Kidney (tissue), 14 donors: ENCODE results near the gene CALCR. TPM values are rescaled to one million over a fixed set of nuclear protein-coding genes. Genes with fewer than 3 reads are reported as not detected.
A peak's percentile ranks its signal among the peaks of the same experiment; 100 is the strongest.

Source experiments
- DNase-seq, 5 donors: peaks; one replicate each; pipeline ENCODE4 v3.0.0-alpha.2; 2013 to 2020
- FAIRE-seq: peaks from 2 replicates; lab custom pipeline; 2012; peaks lifted over from hg19 to GRCh38; lab: Jason Lieb, UNC
- H3K27ac ChIP-seq, 2 donors: one replicate each; pipeline ENCODE4 v1.7.0; 2013; ENCODE audit warnings: low read depth in 2 of 2, low read length in 2 of 2, inconsistent platforms in 1 of 2
- H3K27me3 ChIP-seq: one replicate; pipeline ENCODE4 v1.7.1; 2013; ENCODE audit warnings: low read length, inconsistent platforms; ENCODE audit not compliant: control insufficient read depth, insufficient read depth
- H3K36me3 ChIP-seq, 3 donors: one replicate each; pipeline versions ENCODE4 v1.7.0 to v1.7.1; 2013; ENCODE audit warnings: low read length in 3 of 3, control low read depth in 1 of 3, inconsistent platforms in 1 of 3; ENCODE audit not compliant: insufficient read depth in 3 of 3, control insufficient read depth in 2 of 3
- H3K4me1 ChIP-seq, 3 donors: one replicate each; pipeline versions ENCODE4 v1.7.0 to v1.7.1; 2013; ENCODE audit warnings: low read length in 3 of 3, inconsistent platforms in 1 of 3, low read depth in 1 of 3; ENCODE audit not compliant: control insufficient read depth in 2 of 3, insufficient read depth in 2 of 3
- H3K4me3 ChIP-seq, 3 donors: one replicate each; pipeline versions ENCODE4 v1.7.0 to v1.8.1; 2013; ENCODE audit warnings: low read length in 3 of 3, control low read depth in 1 of 3, inconsistent platforms in 1 of 3
- H3K9ac ChIP-seq, 3 donors: one replicate each; pipeline versions ENCODE4 v1.7.0 to v1.7.1; 2013; ENCODE audit warnings: low read length in 3 of 3, control low read depth in 1 of 3, inconsistent platforms in 1 of 3
- H3K9me3 ChIP-seq, 3 donors: one replicate each; pipeline versions ENCODE4 v1.7.0 to v1.7.1; 2013; ENCODE audit warnings: low read length in 3 of 3, control low read depth in 1 of 3, inconsistent platforms in 1 of 3; ENCODE audit not compliant: control insufficient read depth in 2 of 3, insufficient read depth in 1 of 3
- CTCF ChIP-seq: IDR thresholded peaks from 3 replicates; pipeline ENCODE4 v1.5.1; 2012; ENCODE audit warnings: mild to moderate bottlenecking, moderate library complexity, borderline replicate concordance; ENCODE audit not compliant: insufficient read depth; ENCODE audit errors: extremely low read depth
- intact Hi-C: fragments of 100-400 bp; cut with DNase I; formaldehyde crosslinking; loops from one replicate; pipeline ENCODE4 v1.11.1; 2022
- polyA plus RNA-seq: library from polyadenylated mRNA; stranded (reverse); fragments of 350-450 nt; fragmentation: Illumina TruSeq; extraction: RNeasy Lipid Tissue Mini Kit (QIAGEN cat#74804); gene quantifications from one replicate; pipeline ENCODE4 v1.2.3, GENCODE V29; 2014; ENCODE audit warnings: low read depth, low replicate concordance; ENCODE audit not compliant: insufficient read depth
- total RNA-seq: library from RNA; stranded (reverse); fragmentation: NEBNext Ultra II Directional; extraction: Animal tissue kit (Norgen Biotek cat#: 25700); gene quantifications from one replicate; pipeline ENCODE4 v1.2.1, GENCODE V29; 2021
- donor health status: control.
- donor health status: control.
- donor health status: control.
- donor health status: control.
- donor health status: control.
- donor health status: DM: yes; HTN: yes; CAD: no.
- donor health status: Normal renal cell carcinoma (clear cell type).

The CALCR gene
- total and polyA plus RNA-seq, 2 donors from 2014 or later: 0.97 to 5.3 TPM

- no peaks in the 10 kb centered on the region for H3K27me3 ChIP-seq
- no peaks in the 10 kb centered on the region for H3K9me3 ChIP-seq
- DNase-seq (no peak), FAIRE-seq (no peak)
- no peak for TF ChIP-seq CTCF
- H3K4me3 ChIP-seq: no peak overlapping the region
- no peak overlapping the region for H3K27ac ChIP-seq
- H3K4me1 ChIP-seq: no peaks in the 10 kb centered on the region
- H3K9ac ChIP-seq: no peak overlapping the region
- H3K36me3 ChIP-seq: no peaks in the 10 kb centered on the region
- intact Hi-C loops: no loop called here
These were observed 171.6 kb downstream of the CALCR start for GRCh38 chr7:93402944-93403343.

GRCh38 chr7:93399642-93400041, 174.9 kb downstream of the CALCR start:
- Histone ChIP-seq H3K27ac (no peak overlapping the region), H3K9ac (no peak overlapping the region), H3K36me3 (no peaks in the 10 kb centered on the region), H3K27me3 (no peaks in the 10 kb centered on the region), H3K4me1 (no peaks in the 10 kb centered on the region), H3K4me3 (no peak overlapping the region), H3K9me3 (no peaks in the 10 kb centered on the region)
- FAIRE-seq (no peak), DNase-seq (no peak)
- no peak for TF ChIP-seq CTCF
- intact Hi-C loops: no loop called here

GRCh38 chr7:93392984-93393383, 181.5 kb downstream of the CALCR start:
- peak; percentile 23 for FAIRE-seq
- H3K27ac ChIP-seq: no peak overlapping the region

More at GRCh38 chr7:93392984-93393383, 181.5 kb downstream of the CALCR start:
- Histone ChIP-seq H3K9me3 (no peaks in the 10 kb centered on the region), H3K4me3 (no peak overlapping the region), H3K4me1 (no peaks in the 10 kb centered on the region), H3K36me3 (no peaks in the 10 kb centered on the region), H3K27me3 (no peaks in the 10 kb centered on the region), H3K9ac (no peak overlapping the region)
- TF ChIP-seq CTCF: no peak
- intact Hi-C loops: no loop called here
- no peak for DNase-seq
